Hepatocyte (in vitro differentiated cells): ENCODE measurements around the gene MAP3K3.

Experiments
- EZH2 ChIP-seq: fragments of 200-600 bp; sonication (generic); IDR thresholded peaks from 2 replicates; pipeline ENCODE4 v1.6.1; 2016; ENCODE audit warnings: antibody characterized with exemption, mild to moderate bottlenecking, borderline replicate concordance
- TF ChIP-seq, protein P1 (sequence below): fragments of 200-600 bp; sonication (generic); IDR thresholded peaks from 2 replicates; pipeline ENCODE4 v1.5.1; 2016; ENCODE audit warnings: antibody characterized with exemption, mild to moderate bottlenecking; ENCODE audit not compliant: poor library complexity

DNA sequence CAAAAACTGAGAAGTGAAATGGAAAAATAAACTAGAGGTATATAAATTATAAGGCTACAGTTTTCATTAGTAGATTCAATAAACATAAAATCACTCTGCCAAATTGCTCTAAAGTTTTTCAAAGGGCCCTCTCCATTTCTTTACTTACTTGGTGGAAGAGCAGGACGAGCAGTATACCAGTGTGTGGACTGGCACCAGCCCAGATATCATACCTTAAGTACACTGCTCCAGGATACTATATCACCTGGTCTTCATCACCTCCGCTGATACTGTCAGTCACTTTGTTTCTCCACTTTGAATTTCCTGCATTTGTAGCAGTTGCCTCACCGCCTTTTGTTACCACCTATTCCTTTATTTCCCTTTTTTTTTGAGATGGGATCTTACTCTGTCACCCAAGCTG lies 37.6 kb downstream of the MAP3K3 start:
- TF ChIP-seq, protein P1, sequence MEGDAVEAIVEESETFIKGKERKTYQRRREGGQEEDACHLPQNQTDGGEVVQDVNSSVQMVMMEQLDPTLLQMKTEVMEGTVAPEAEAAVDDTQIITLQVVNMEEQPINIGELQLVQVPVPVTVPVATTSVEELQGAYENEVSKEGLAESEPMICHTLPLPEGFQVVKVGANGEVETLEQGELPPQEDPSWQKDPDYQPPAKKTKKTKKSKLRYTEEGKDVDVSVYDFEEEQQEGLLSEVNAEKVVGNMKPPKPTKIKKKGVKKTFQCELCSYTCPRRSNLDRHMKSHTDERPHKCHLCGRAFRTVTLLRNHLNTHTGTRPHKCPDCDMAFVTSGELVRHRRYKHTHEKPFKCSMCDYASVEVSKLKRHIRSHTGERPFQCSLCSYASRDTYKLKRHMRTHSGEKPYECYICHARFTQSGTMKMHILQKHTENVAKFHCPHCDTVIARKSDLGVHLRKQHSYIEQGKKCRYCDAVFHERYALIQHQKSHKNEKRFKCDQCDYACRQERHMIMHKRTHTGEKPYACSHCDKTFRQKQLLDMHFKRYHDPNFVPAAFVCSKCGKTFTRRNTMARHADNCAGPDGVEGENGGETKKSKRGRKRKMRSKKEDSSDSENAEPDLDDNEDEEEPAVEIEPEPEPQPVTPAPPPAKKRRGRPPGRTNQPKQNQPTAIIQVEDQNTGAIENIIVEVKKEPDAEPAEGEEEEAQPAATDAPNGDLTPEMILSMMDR = no peak
- no peak for TF ChIP-seq EZH2
